T-helper 17 cell (primary cell): Measurements from ENCODE around the gene MEF2C. TPM values are rescaled to one million over a fixed set of nuclear protein-coding genes. Genes with fewer than 3 reads are reported as not detected.

Source experiments
- ATAC-seq: fragments of 150-1000 bp; cut with Tn5 transposase; 2 replicates; pipeline ENCODE4 v1.10.0; 2021; ENCODE audit warnings: mild to moderate bottlenecking, moderate library complexity
- DNase-seq, 3 donors: peaks; one replicate each; pipeline versions ENCODE4 v3.0.0 to v3.0.0-alpha.2; 2020 to 2021
- H3K9me3 ChIP-seq: one replicate; pipeline ENCODE4 v1.7.0; 2013; ENCODE audit warnings: low read length, mild to moderate bottlenecking; ENCODE audit not compliant: control insufficient read depth, poor library complexity, severe bottlenecking
- H3K27ac Mint-ChIP-seq: one replicate; pipeline ENCODE4 v1.8.0; 2022; ENCODE audit warnings: mild to moderate bottlenecking, moderate library complexity, mixed read lengths
- H3K27me3 Mint-ChIP-seq: one replicate; pipeline ENCODE4 v1.8.0; 2022; ENCODE audit warnings: mixed read lengths
- H3K36me3 Mint-ChIP-seq: one replicate; pipeline ENCODE4 v1.8.0; 2022; ENCODE audit warnings: low read depth, mixed read lengths
- H3K4me1 Mint-ChIP-seq: one replicate; pipeline ENCODE4 v1.8.0; 2022; ENCODE audit warnings: mild to moderate bottlenecking, mixed read lengths
- H3K4me3 Mint-ChIP-seq: one replicate; pipeline ENCODE4 v1.8.0; 2022; ENCODE audit warnings: mild to moderate bottlenecking, moderate library complexity, mixed read lengths
- total RNA-seq, 4 donors: library from RNA in 2 of 4; stranded (reverse) in 2 of 4; gene quantifications; one replicate each; pipeline ENCODE4 v1.2.3 and lab custom pipeline; 2022 to 2026

The MEF2C gene
- total RNA-seq, 2 donors from 2014 or later = 10.9 to 11.9 TPM

GRCh38 chr5:88786789-88787188, 96.2 kb downstream of the MEF2C start:
- DNase-seq (no peak), ATAC-seq (no peak)
- Mint-ChIP-seq H3K36me3 (no peaks in the 10 kb centered on the region), H3K27me3 (no peaks in the 10 kb centered on the region), H3K4me1 (peaks cover 4% of the 10 kb centered on the region), H3K27ac (no peak overlapping the region), H3K4me3 (no peak overlapping the region)
- no peaks in the 10 kb centered on the region for H3K9me3 ChIP-seq

GRCh38 chr5:88785746-88786565, 97.0 kb downstream of the MEF2C start:
- peaks cover 6% of the 10 kb centered on the region for H3K27me3 Mint-ChIP-seq
- ATAC-seq = no peak

GRCh38 chr5:88782571-88782970, 100.4 kb downstream of the MEF2C start:
- ATAC-seq = no peak
- Mint-ChIP-seq H3K4me3 (no peak overlapping the region), H3K4me1 (peaks cover 7% of the 10 kb centered on the region), H3K27ac (no peak overlapping the region), H3K27me3 (peaks cover 11% of the 10 kb centered on the region), H3K36me3 (no peaks in the 10 kb centered on the region)
- DNase-seq = no peak
- H3K9me3 ChIP-seq = no peaks in the 10 kb centered on the region

More at GRCh38 chr5:88785746-88786565, 97.0 kb downstream of the MEF2C start:
- Mint-ChIP-seq H3K4me1 (peaks cover 4% of the 10 kb centered on the region), H3K27ac (no peak overlapping the region), H3K4me3 (no peak overlapping the region), H3K36me3 (no peaks in the 10 kb centered on the region)
- DNase-seq = no peak
- H3K9me3 ChIP-seq = no peaks in the 10 kb centered on the region

- no peak for ATAC-seq
- H3K4me1 Mint-ChIP-seq = peaks cover 5% of the 10 kb centered on the region
- H3K27ac Mint-ChIP-seq = no peak overlapping the region
- H3K36me3 Mint-ChIP-seq = no peaks in the 10 kb centered on the region
- peaks cover 11% of the 10 kb centered on the region for H3K27me3 Mint-ChIP-seq
- DNase-seq = no peak
- H3K9me3 ChIP-seq = no peaks in the 10 kb centered on the region
- H3K4me3 Mint-ChIP-seq = no peak overlapping the region
Observed at GRCh38 chr5:88780736-88781135, 102.2 kb downstream of the MEF2C start.

- ATAC-seq (no peak), DNase-seq (no peak)
- Mint-ChIP-seq H3K27ac (peak overlapping the region; percentile 67), H3K4me1 (peaks cover 3% of the 10 kb centered on the region), H3K36me3 (no peaks in the 10 kb centered on the region), H3K4me3 (no peak overlapping the region), H3K27me3 (peaks cover 16% of the 10 kb centered on the region)
- no peaks in the 10 kb centered on the region for H3K9me3 ChIP-seq
Observed at GRCh38 chr5:88778736-88779135, 104.2 kb downstream of the MEF2C start.

GRCh38 chr5:88776692-88777091, 106.3 kb downstream of the MEF2C start:
- H3K9me3 ChIP-seq = no peaks in the 10 kb centered on the region
- Mint-ChIP-seq H3K27ac (no peak overlapping the region), H3K27me3 (peaks cover 16% of the 10 kb centered on the region), H3K4me1 (peaks cover 3% of the 10 kb centered on the region), H3K36me3 (no peaks in the 10 kb centered on the region), H3K4me3 (no peak overlapping the region)
- ATAC-seq = no peak
- no peak for DNase-seq

- peaks cover 19% of the 10 kb centered on the region for H3K27me3 Mint-ChIP-seq
- H3K4me1 Mint-ChIP-seq = no peaks in the 10 kb centered on the region
- H3K36me3 Mint-ChIP-seq = no peaks in the 10 kb centered on the region
- H3K9me3 ChIP-seq = no peaks in the 10 kb centered on the region
- ATAC-seq = no peak
- no peak overlapping the region for H3K27ac Mint-ChIP-seq
- H3K4me3 Mint-ChIP-seq = no peak overlapping the region
- no peak for DNase-seq
Observed at GRCh38 chr5:88772831-88773230, 110.2 kb downstream of the MEF2C start.

GRCh38 chr5:88772047-88772446, 110.9 kb downstream of the MEF2C start:
- no peaks in the 10 kb centered on the region for H3K9me3 ChIP-seq
- no peak overlapping the region for H3K4me3 Mint-ChIP-seq
- H3K27me3 Mint-ChIP-seq = peaks cover 21% of the 10 kb centered on the region
- DNase-seq (no peak), ATAC-seq (no peak)
- H3K4me1 Mint-ChIP-seq = no peaks in the 10 kb centered on the region
- no peak overlapping the region for H3K27ac Mint-ChIP-seq
- no peaks in the 10 kb centered on the region for H3K36me3 Mint-ChIP-seq

- no peak for DNase-seq
- peaks cover 26% of the 10 kb centered on the region for H3K27me3 Mint-ChIP-seq
- no peaks in the 10 kb centered on the region for H3K9me3 ChIP-seq
- ATAC-seq = no peak
- no peaks in the 10 kb centered on the region for H3K4me1 Mint-ChIP-seq
- H3K27ac Mint-ChIP-seq = no peak overlapping the region
- H3K36me3 Mint-ChIP-seq = no peaks in the 10 kb centered on the region
- no peak overlapping the region for H3K4me3 Mint-ChIP-seq
Observed at GRCh38 chr5:88770276-88771257, 112.4 kb downstream of the MEF2C start.

GRCh38 chr5:88769165-88769564, 113.8 kb downstream of the MEF2C start:
- Mint-ChIP-seq H3K4me1 (no peaks in the 10 kb centered on the region), H3K36me3 (no peaks in the 10 kb centered on the region), H3K27ac (no peak overlapping the region), H3K27me3 (peaks cover 22% of the 10 kb centered on the region), H3K4me3 (no peak overlapping the region)
- no peak for ATAC-seq
- H3K9me3 ChIP-seq = no peaks in the 10 kb centered on the region
- DNase-seq = no peak

- Mint-ChIP-seq H3K4me3 (no peak overlapping the region), H3K36me3 (no peaks in the 10 kb centered on the region), H3K27me3 (peaks cover 22% of the 10 kb centered on the region), H3K27ac (no peak overlapping the region), H3K4me1 (no peaks in the 10 kb centered on the region)
- ATAC-seq (no peak), DNase-seq (no peak)
- no peaks in the 10 kb centered on the region for H3K9me3 ChIP-seq
Observed at GRCh38 chr5:88768411-88768810, 114.6 kb downstream of the MEF2C start.

GRCh38 chr5:88765798-88766197, 117.2 kb downstream of the MEF2C start:
- Mint-ChIP-seq H3K4me1 (no peaks in the 10 kb centered on the region), H3K4me3 (no peak overlapping the region), H3K36me3 (no peaks in the 10 kb centered on the region), H3K27me3 (peaks cover 32% of the 10 kb centered on the region), H3K27ac (no peak overlapping the region)
- no peak for DNase-seq
- no peak for ATAC-seq
- H3K9me3 ChIP-seq = no peaks in the 10 kb centered on the region

GRCh38 chr5:88765171-88765570, 117.8 kb downstream of the MEF2C start:
- no peak overlapping the region for H3K4me3 Mint-ChIP-seq
- DNase-seq = no peak
- no peaks in the 10 kb centered on the region for H3K36me3 Mint-ChIP-seq
- H3K9me3 ChIP-seq = no peaks in the 10 kb centered on the region
- H3K27me3 Mint-ChIP-seq = peaks cover 38% of the 10 kb centered on the region
- no peak for ATAC-seq
- no peaks in the 10 kb centered on the region for H3K4me1 Mint-ChIP-seq
- no peak overlapping the region for H3K27ac Mint-ChIP-seq
